Measurements from ENCODE around the gene PRPF6.
"Not testable (repeated sequence)": the region's sequence is repeated elsewhere in the genome, so short reads cannot be mapped to it uniquely, and the experiment has no call there.

Gene PRPF6

DNA sequence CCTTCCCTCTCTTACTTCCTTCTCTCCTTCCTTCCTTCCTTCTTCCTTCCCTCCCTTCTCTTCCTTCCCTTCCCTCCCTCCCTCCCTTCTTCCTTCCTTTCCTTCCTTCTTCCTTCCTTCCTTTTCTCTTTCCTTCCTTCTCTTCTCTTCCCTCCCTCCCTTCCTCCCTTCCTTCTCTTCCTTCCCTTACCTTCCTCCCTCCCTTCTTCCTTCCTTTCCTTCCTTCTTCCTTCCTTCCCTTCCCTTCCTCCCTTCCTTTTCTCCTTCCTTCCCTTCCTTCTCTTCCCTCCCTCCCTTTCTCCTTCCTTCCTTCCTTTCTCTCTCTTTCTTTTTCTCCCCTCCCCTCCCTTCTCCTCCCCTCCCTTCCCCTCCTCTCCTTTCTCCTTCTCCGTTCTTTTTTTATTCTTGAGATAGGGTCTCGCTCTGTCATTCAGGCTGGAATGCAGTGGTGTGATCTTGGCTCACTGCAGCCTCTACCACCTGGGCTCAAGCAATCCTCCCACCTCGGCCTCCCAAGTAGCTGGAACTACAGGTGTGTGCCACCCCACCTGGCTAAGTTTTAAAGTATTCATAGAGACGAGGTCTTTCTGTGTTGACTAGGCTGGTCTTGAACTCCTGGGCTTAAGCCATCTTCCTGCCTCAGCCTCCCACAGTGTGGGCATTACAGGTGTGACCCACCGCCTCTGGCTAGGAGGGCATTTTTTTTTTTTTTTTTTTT, 10.1 kb upstream of the PRPF6 start:
- Histone ChIP-seq H3K18ac (ENCODE audit: low read depth in 1 of 2, low read length in 2 of 2) (no peak overlapping the region), H3K4me3 (ENCODE audit: insufficient read depth in 1 of 2, low read depth in 1 of 2, low read length in 2 of 2) (peak overlapping the region in 1 of 2 experiments; percentile 90), H3K79me1 (replicated peaks; ENCODE audit: low read length, poor library complexity, severe bottlenecking) (peaks cover 27% of the 10 kb centered on the region), H4K91ac (ENCODE audit: low read length) (no peak overlapping the region), H3K14ac (ENCODE audit: low read length in 2 of 2) (no peak overlapping the region), H2BK120ac (ENCODE audit: low read depth, low read length) (no peak overlapping the region), H3K27me3 (ENCODE audit: control insufficient read depth in 1 of 2, insufficient read depth in 1 of 2, low read length in 2 of 2) (no peaks in the 10 kb centered on the region), H4K8ac (ENCODE audit: low read length) (peak overlapping the region; percentile 88), H3K27ac (ENCODE audit: low read length, poor library complexity, severe bottlenecking) (no peak overlapping the region), H3K4ac (ENCODE audit: low read depth in 1 of 2, low read length in 2 of 2) (no peak overlapping the region), H2BK12ac (ENCODE audit: low read length in 2 of 2) (no peak overlapping the region), H2BK5ac (ENCODE audit: low read depth, low read length, poor library complexity, severe bottlenecking) (no peak overlapping the region), H3K4me1 (ENCODE audit: control insufficient read depth, insufficient read depth, low read depth, low read length) (peaks cover 28% of the 10 kb centered on the region), H3K9me3 (ENCODE audit: control insufficient read depth, low read length) (no peaks in the 10 kb centered on the region), H3K9ac (ENCODE audit: low read length) (peak overlapping the region; percentile 88), H3K4me2 (ENCODE audit: low read length, poor library complexity, severe bottlenecking) (no peak overlapping the region), H2AK5ac (ENCODE audit: low read length, severe bottlenecking) (no peak overlapping the region), H3K23ac (ENCODE audit: low read length in 2 of 2) (no peak overlapping the region), H3K36me3 (ENCODE audit: control insufficient read depth in 1 of 2, insufficient read depth in 2 of 2, low read depth in 1 of 2, low read length in 2 of 2) (peaks cover 23 to 41% of the 10 kb centered on the region in 2 experiments), H2AFZ (ENCODE audit: low read depth, low read length) (no peak overlapping the region), H2BK15ac (ENCODE audit: low read depth, poor library complexity, severe bottlenecking) (no peak overlapping the region)
- 83% methylated on average over 5 of the region's 5 CpGs for WGBS
- no peak for DNase-seq

DNA sequence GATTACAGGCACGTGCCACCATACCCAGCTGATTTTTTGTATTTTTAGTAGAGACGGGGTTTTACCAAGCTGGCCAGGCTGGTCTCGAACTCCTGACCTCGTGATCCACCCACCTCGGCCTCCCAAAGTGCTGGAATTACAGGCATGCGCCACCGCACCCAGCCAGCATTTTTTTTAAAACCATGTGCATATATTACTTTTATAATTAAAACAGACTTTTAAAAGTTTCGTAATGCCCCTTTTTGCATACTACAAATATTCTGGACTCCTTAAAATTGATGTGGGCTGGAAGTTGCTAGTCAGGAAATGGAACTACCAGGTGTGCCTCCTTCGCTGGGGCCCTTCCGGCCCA, 9.0 kb upstream of the PRPF6 start:
- H3K4me2 ChIP-seq (ENCODE audit: low read length, poor library complexity, severe bottlenecking); H2BK15ac ChIP-seq (ENCODE audit: low read depth, poor library complexity, severe bottlenecking); H3K4ac ChIP-seq (ENCODE audit: low read depth in 1 of 2, low read length in 2 of 2); H3K9me3 ChIP-seq (ENCODE audit: control insufficient read depth, low read length); H3K14ac ChIP-seq (ENCODE audit: low read length in 2 of 2); H2BK120ac ChIP-seq (ENCODE audit: low read depth, low read length); DNase-seq; H4K8ac ChIP-seq (ENCODE audit: low read length); H3K23ac ChIP-seq (ENCODE audit: low read length in 2 of 2); H3K18ac ChIP-seq (ENCODE audit: low read depth in 1 of 2, low read length in 2 of 2); H4K91ac ChIP-seq (ENCODE audit: low read length); H2AK5ac ChIP-seq (ENCODE audit: low read length, severe bottlenecking); H3K27me3 ChIP-seq (ENCODE audit: control insufficient read depth in 1 of 2, insufficient read depth in 1 of 2, low read length in 2 of 2); H3K27ac ChIP-seq (ENCODE audit: low read length, poor library complexity, severe bottlenecking); H3K4me3 ChIP-seq (ENCODE audit: insufficient read depth in 1 of 2, low read depth in 1 of 2, low read length in 2 of 2); H2BK12ac ChIP-seq (ENCODE audit: low read length in 2 of 2); H2BK5ac ChIP-seq (ENCODE audit: low read depth, low read length, poor library complexity, severe bottlenecking); H2AFZ ChIP-seq (ENCODE audit: low read depth, low read length): not testable (repeated sequence)
- Histone ChIP-seq H3K9ac (ENCODE audit: low read length) (peak overlapping the region; percentile 21), H3K79me1 (replicated peaks; ENCODE audit: low read length, poor library complexity, severe bottlenecking) (peaks cover 22% of the 10 kb centered on the region), H3K4me1 (ENCODE audit: control insufficient read depth, insufficient read depth, low read depth, low read length) (peaks cover 31% of the 10 kb centered on the region), H3K36me3 (ENCODE audit: control insufficient read depth in 1 of 2, insufficient read depth in 2 of 2, low read depth in 1 of 2, low read length in 2 of 2) (peaks cover 13 to 31% of the 10 kb centered on the region in 2 experiments)
- WGBS, result 92% methylated on average over 8 of the region's 10 CpGs

DNA sequence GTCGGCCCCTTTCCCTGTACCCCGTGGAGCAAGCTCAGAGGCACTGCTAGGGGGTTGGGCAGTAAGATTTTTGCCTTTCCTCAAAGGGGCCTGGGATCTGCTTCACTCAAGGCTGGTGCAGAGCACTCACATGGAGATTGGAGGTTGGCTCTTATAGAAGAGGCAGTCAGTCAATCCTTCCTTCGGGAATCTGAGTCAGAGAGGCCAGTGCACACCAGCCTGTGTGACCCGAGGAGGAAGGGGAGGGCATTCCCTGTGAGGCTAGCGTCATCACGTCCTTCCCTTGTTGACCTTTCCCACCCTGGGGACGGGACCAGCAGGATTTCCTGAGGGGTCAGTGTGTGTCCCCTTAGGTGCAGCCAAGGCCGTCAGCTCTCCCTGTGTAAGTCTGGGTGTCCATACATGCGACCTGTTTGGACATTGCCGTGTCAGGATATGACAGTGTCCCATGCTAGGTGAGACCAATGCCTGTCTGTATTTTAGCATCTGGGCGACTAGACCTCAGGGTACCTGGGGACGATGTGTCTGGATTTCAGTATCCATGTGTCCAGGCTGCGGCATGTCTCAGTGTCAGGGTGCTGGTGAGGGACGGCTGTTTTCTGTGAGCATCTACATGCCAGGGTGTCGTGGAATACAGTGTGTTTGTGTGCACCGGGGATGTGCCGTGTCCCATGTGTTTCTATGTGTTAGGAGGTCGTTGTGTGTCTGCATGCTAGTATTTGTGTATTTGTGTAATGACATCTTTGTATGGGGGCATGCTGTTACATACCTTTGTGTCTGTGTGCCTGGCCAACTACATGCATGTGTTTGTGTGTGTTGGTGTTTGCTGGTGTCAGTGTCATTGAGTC, 8.4 kb upstream of the PRPF6 start:
- peaks cover 7 to 25% of the 10 kb centered on the region in 2 experiments for H3K36me3 ChIP-seq (ENCODE audit: control insufficient read depth in 1 of 2, insufficient read depth in 2 of 2, low read depth in 1 of 2, low read length in 2 of 2)
- no peak overlapping the region for H3K4me2 ChIP-seq (ENCODE audit: low read length, poor library complexity, severe bottlenecking)
- H3K27me3 ChIP-seq (ENCODE audit: control insufficient read depth in 1 of 2, insufficient read depth in 1 of 2, low read length in 2 of 2), result no peaks in the 10 kb centered on the region
- no peak overlapping the region for H3K4me3 ChIP-seq (ENCODE audit: insufficient read depth in 1 of 2, low read depth in 1 of 2, low read length in 2 of 2)
- H2BK15ac ChIP-seq (ENCODE audit: low read depth, poor library complexity, severe bottlenecking), result no peak overlapping the region
- WGBS, result 78% methylated on average over 18 of the region's 18 CpGs
- no peak for DNase-seq
- no peak overlapping the region for H3K18ac ChIP-seq (ENCODE audit: low read depth in 1 of 2, low read length in 2 of 2)
- no peak overlapping the region for H3K23ac ChIP-seq (ENCODE audit: low read length in 2 of 2)
- H2AFZ ChIP-seq (ENCODE audit: low read depth, low read length), result no peak overlapping the region
- no peak overlapping the region for H2BK12ac ChIP-seq (ENCODE audit: low read length in 2 of 2)
- H3K4me1 ChIP-seq (ENCODE audit: control insufficient read depth, insufficient read depth, low read depth, low read length), result peaks cover 37% of the 10 kb centered on the region
- H2BK5ac ChIP-seq (ENCODE audit: low read depth, low read length, poor library complexity, severe bottlenecking), result no peak overlapping the region
- no peak overlapping the region for H2BK120ac ChIP-seq (ENCODE audit: low read depth, low read length)
- peak overlapping the region; percentile 78 for H3K9ac ChIP-seq (ENCODE audit: low read length)
- no peak overlapping the region for H3K14ac ChIP-seq (ENCODE audit: low read length in 2 of 2)
- H3K79me1 ChIP-seq (replicated peaks; ENCODE audit: low read length, poor library complexity, severe bottlenecking), result peaks cover 21% of the 10 kb centered on the region
- H3K9me3 ChIP-seq (ENCODE audit: control insufficient read depth, low read length), result no peaks in the 10 kb centered on the region
- H4K8ac ChIP-seq (ENCODE audit: low read length), result no peak overlapping the region
- H3K4ac ChIP-seq (ENCODE audit: low read depth in 1 of 2, low read length in 2 of 2), result no peak overlapping the region
- no peak overlapping the region for H4K91ac ChIP-seq (ENCODE audit: low read length)
- H2AK5ac ChIP-seq (ENCODE audit: low read length, severe bottlenecking), result no peak overlapping the region
- H3K27ac ChIP-seq (ENCODE audit: low read length, poor library complexity, severe bottlenecking), result no peak overlapping the region

DNA sequence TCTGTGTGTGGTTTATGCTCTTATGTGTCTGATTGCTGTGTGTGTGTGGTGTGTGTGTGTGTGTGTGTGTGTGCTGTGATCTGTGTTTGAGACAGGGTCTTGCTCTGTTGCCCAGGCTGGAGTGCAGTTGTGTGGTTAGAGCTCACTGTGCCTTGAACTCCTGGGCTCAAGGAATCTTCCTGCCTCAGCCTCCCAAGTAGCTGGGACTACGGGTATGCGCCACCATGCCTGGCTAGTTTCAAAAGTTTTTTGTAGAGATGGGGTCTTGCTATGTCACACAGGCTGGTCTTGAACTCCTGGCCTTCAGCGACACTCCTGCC, 7.8 kb upstream of the PRPF6 start:
- no peak overlapping the region for H4K8ac ChIP-seq (ENCODE audit: low read length)

More for the DNA sequence above, 7.8 kb upstream of the PRPF6 start:
- H3K4me1 ChIP-seq (ENCODE audit: control insufficient read depth, insufficient read depth, low read depth, low read length), result peaks cover 41% of the 10 kb centered on the region
- no peak overlapping the region for H2BK5ac ChIP-seq (ENCODE audit: low read depth, low read length, poor library complexity, severe bottlenecking)
- H3K27ac ChIP-seq (ENCODE audit: low read length, poor library complexity, severe bottlenecking), result no peak overlapping the region
- H2BK12ac ChIP-seq (ENCODE audit: low read length in 2 of 2), result no peak overlapping the region
- no peak overlapping the region for H2BK120ac ChIP-seq (ENCODE audit: low read depth, low read length)
- no peak overlapping the region for H2AK5ac ChIP-seq (ENCODE audit: low read length, severe bottlenecking)
- H3K36me3 ChIP-seq (ENCODE audit: control insufficient read depth in 1 of 2, insufficient read depth in 2 of 2, low read depth in 1 of 2, low read length in 2 of 2), result peaks cover 1 to 19% of the 10 kb centered on the region in 2 experiments
- no peaks in the 10 kb centered on the region for H3K9me3 ChIP-seq (ENCODE audit: control insufficient read depth, low read length)
- no peak overlapping the region for H2AFZ ChIP-seq (ENCODE audit: low read depth, low read length)
- H2BK15ac ChIP-seq (ENCODE audit: low read depth, poor library complexity, severe bottlenecking), result no peak overlapping the region
- 92% methylated on average over 3 of the region's 3 CpGs for WGBS
- no peak overlapping the region for H3K4me2 ChIP-seq (ENCODE audit: low read length, poor library complexity, severe bottlenecking)
- H3K18ac ChIP-seq (ENCODE audit: low read depth in 1 of 2, low read length in 2 of 2), result no peak overlapping the region
- no peak for DNase-seq
- H3K23ac ChIP-seq (ENCODE audit: low read length in 2 of 2), result no peak overlapping the region
- no peaks in the 10 kb centered on the region for H3K27me3 ChIP-seq (ENCODE audit: control insufficient read depth in 1 of 2, insufficient read depth in 1 of 2, low read length in 2 of 2)
- no peak overlapping the region for H3K14ac ChIP-seq (ENCODE audit: low read length in 2 of 2)
- H3K9ac ChIP-seq (ENCODE audit: low read length), result peak overlapping the region; percentile 78
- peaks cover 15% of the 10 kb centered on the region for H3K79me1 ChIP-seq (replicated peaks; ENCODE audit: low read length, poor library complexity, severe bottlenecking)
- H3K4ac ChIP-seq (ENCODE audit: low read depth in 1 of 2, low read length in 2 of 2), result no peak overlapping the region
- H4K91ac ChIP-seq (ENCODE audit: low read length), result no peak overlapping the region
- H3K4me3 ChIP-seq (ENCODE audit: insufficient read depth in 1 of 2, low read depth in 1 of 2, low read length in 2 of 2), result no peak overlapping the region

All from mesenchymal stem cell (in vitro differentiated cells and primary cell).